CD4-positive, CD25-positive, alpha-beta regulatory T cell (primary cell): Measurements from ENCODE around the gene TP53TG5. TPM values are rescaled to one million over a fixed set of nuclear protein-coding genes. Genes with fewer than 3 reads are reported as not detected.

Source experiments
- ATAC-seq, 2 donors: fragments of 150-1000 bp; cut with Tn5 transposase; one replicate each; pipeline ENCODE4 v1.10.0; 2021; ENCODE audit warnings: low read depth in 2 of 2, moderate number of reproducible peaks in 2 of 2, moderate library complexity in 1 of 2
- DNase-seq, 3 donors: peaks; one replicate each; pipeline versions ENCODE4 v3.0.0 to v3.0.0-alpha.2; 2012 to 2022; ENCODE audit warnings: mixed read lengths in 1 of 3
- H3K27ac ChIP-seq: one replicate; pipeline ENCODE4 v1.7.0; 2013; ENCODE audit warnings: mild to moderate bottlenecking, low read length; ENCODE audit not compliant: insufficient read depth, poor library complexity, severe bottlenecking
- H3K27me3 ChIP-seq: one replicate; pipeline ENCODE4 v1.7.0; 2013; ENCODE audit warnings: low read length; ENCODE audit not compliant: control insufficient read depth, insufficient read depth
- H3K36me3 ChIP-seq: one replicate; pipeline ENCODE4 v1.7.0; 2013; ENCODE audit warnings: mild to moderate bottlenecking, low read length, moderate library complexity; ENCODE audit not compliant: control insufficient read depth, insufficient read depth
- H3K4me1 ChIP-seq: 2 replicates; pipeline ENCODE4 v1.7.0; 2013; ENCODE audit warnings: mild to moderate bottlenecking, low read length; ENCODE audit not compliant: insufficient read depth, control insufficient read depth, poor library complexity, severe bottlenecking
- H3K4me3 ChIP-seq: one replicate; pipeline ENCODE4 v1.7.0; 2013; ENCODE audit warnings: low read depth, mild to moderate bottlenecking, low read length, moderate library complexity
- H3K9me3 ChIP-seq, 2 experiments: 1 replicate in 1 of 2; 2 replicates in 1 of 2; pipeline ENCODE4 v1.7.0; 2013; ENCODE audit warnings: low read length in 2 of 2, mild to moderate bottlenecking in 1 of 2, moderate library complexity in 1 of 2; ENCODE audit not compliant: control insufficient read depth in 2 of 2
- H3K27ac Mint-ChIP-seq, 3 donors: one replicate each; pipeline ENCODE4 v1.8.0; 2020 to 2022; ENCODE audit warnings: mild to moderate bottlenecking in 3 of 3, mixed read lengths in 3 of 3, moderate library complexity in 2 of 3
- H3K27me3 Mint-ChIP-seq: one replicate; pipeline ENCODE4 v1.8.0; 2022; ENCODE audit warnings: mild to moderate bottlenecking, mixed read lengths
- H3K36me3 Mint-ChIP-seq: one replicate; pipeline ENCODE4 v1.8.0; 2020; ENCODE audit warnings: mixed read lengths
- H3K4me1 Mint-ChIP-seq, 4 donors: one replicate each; pipeline ENCODE4 v1.8.0; 2020 to 2022; ENCODE audit warnings: mixed read lengths in 4 of 4, mild to moderate bottlenecking in 1 of 4
- H3K4me3 Mint-ChIP-seq, 4 donors: one replicate each; pipeline ENCODE4 v1.8.0; 2020 to 2022; ENCODE audit warnings: mild to moderate bottlenecking in 4 of 4, mixed read lengths in 4 of 4, moderate library complexity in 3 of 4
- H3K9me3 Mint-ChIP-seq, 7 donors: one replicate each; pipeline ENCODE4 v1.8.0; 2020 to 2022; ENCODE audit warnings: mixed read lengths in 7 of 7, mild to moderate bottlenecking in 3 of 7, moderate library complexity in 2 of 7
- polyA plus RNA-seq, 4 donors: library from polyadenylated mRNA; unstranded; fragments of 300-500 nt; fragmentation: Illumina TruSeq; gene quantifications; one replicate each; pipeline ENCODE4 v1.2.3, GENCODE V29; 2021
- total RNA-seq: library from RNA; stranded (reverse); gene quantifications from one replicate; pipeline ENCODE4 v1.2.3, GENCODE V29; 2022

Gene TP53TG5
- total and polyA plus RNA-seq, 5 donors from 2014 or later, result 0.18 to 0.56 (median 0.23) TPM; not detected in 1

GRCh38 chr20:45370571-45371160 is 7.5 kb downstream of the TP53TG5 start:
- peaks cover 34% of the 10 kb centered on the region for H3K4me1 ChIP-seq
- peaks cover 0 to 3% (median 0%) of the 10 kb centered on the region in 7 donors for H3K9me3 Mint-ChIP-seq
- no peaks in the 10 kb centered on the region for H3K9me3 ChIP-seq
- no peak overlapping the region for H3K4me3 ChIP-seq
- peaks cover 14 to 71% (median 37%) of the 10 kb centered on the region in 4 donors for H3K4me1 Mint-ChIP-seq
- H3K4me3 Mint-ChIP-seq, result peak overlapping the region in 3 of 4 donors; percentile 7 to 62 (median 41)
- H3K27me3 Mint-ChIP-seq, result no peaks in the 10 kb centered on the region
- DNase-seq (no peak), ATAC-seq (no peak)
- H3K36me3 ChIP-seq, result peaks cover 22% of the 10 kb centered on the region
- H3K27ac ChIP-seq, result no peak overlapping the region
- peaks cover 17% of the 10 kb centered on the region for H3K36me3 Mint-ChIP-seq
- H3K27me3 ChIP-seq, result no peaks in the 10 kb centered on the region
- no peak overlapping the region for H3K27ac Mint-ChIP-seq

GRCh38 chr20:45368221-45368980 is 9.7 kb downstream of the TP53TG5 start:
- Histone ChIP-seq H3K9me3 (no peaks in the 10 kb centered on the region), H3K36me3 (peaks cover 26% of the 10 kb centered on the region), H3K27me3 (no peaks in the 10 kb centered on the region), H3K27ac (peak overlapping the region; percentile 63), H3K4me1 (peaks cover 52% of the 10 kb centered on the region), H3K4me3 (peak overlapping the region; percentile 8)
- Mint-ChIP-seq H3K27me3 (no peaks in the 10 kb centered on the region), H3K9me3 (peaks cover 0 to 3% (median 0%) of the 10 kb centered on the region in 7 donors), H3K36me3 (peaks cover 22% of the 10 kb centered on the region), H3K27ac (peak overlapping the region; percentile 26 to 73 (median 70)), H3K4me3 (peak overlapping the region; percentile 41 to 59 (median 52)), H3K4me1 (peaks cover 14 to 75% (median 50%) of the 10 kb centered on the region in 4 donors)
- ATAC-seq, result peak; percentile 64 to 69
- DNase-seq, result peak; percentile 18 to 77 (median 53)

GRCh38 chr20:45367126-45367525 is 11.0 kb downstream of the TP53TG5 start:
- peak overlapping the region; percentile 63 for H3K27ac ChIP-seq
- H3K4me3 Mint-ChIP-seq, result peak overlapping the region in 2 of 4 donors; percentile 59 to 76
- H3K9me3 ChIP-seq, result no peaks in the 10 kb centered on the region
- no peaks in the 10 kb centered on the region for H3K27me3 Mint-ChIP-seq
- peaks cover 17 to 73% (median 53%) of the 10 kb centered on the region in 4 donors for H3K4me1 Mint-ChIP-seq
- H3K4me1 ChIP-seq, result peaks cover 45% of the 10 kb centered on the region
- H3K27me3 ChIP-seq, result no peaks in the 10 kb centered on the region
- no peak overlapping the region for H3K4me3 ChIP-seq
- ATAC-seq (no peak), DNase-seq (no peak)
- peaks cover 22% of the 10 kb centered on the region for H3K36me3 Mint-ChIP-seq
- peak overlapping the region in 1 of 3 donors; percentile 96 for H3K27ac Mint-ChIP-seq
- H3K36me3 ChIP-seq, result peaks cover 26% of the 10 kb centered on the region
- peaks cover 0 to under 1% (median 0%) of the 10 kb centered on the region in 7 donors for H3K9me3 Mint-ChIP-seq

GRCh38 chr20:45366631-45367030 is 11.5 kb downstream of the TP53TG5 start:
- Mint-ChIP-seq H3K27ac (peak overlapping the region in 1 of 3 donors; percentile 96), H3K9me3 (no peaks in the 10 kb centered on the region), H3K4me1 (peaks cover 17 to 69% (median 51%) of the 10 kb centered on the region in 4 donors), H3K36me3 (peaks cover 22% of the 10 kb centered on the region), H3K27me3 (no peaks in the 10 kb centered on the region), H3K4me3 (peak overlapping the region in 1 of 4 donors; percentile 76)
- Histone ChIP-seq H3K4me3 (no peak overlapping the region), H3K9me3 (no peaks in the 10 kb centered on the region), H3K27me3 (no peaks in the 10 kb centered on the region), H3K27ac (peak overlapping the region; percentile 63), H3K36me3 (peaks cover 26% of the 10 kb centered on the region), H3K4me1 (peaks cover 44% of the 10 kb centered on the region)
- DNase-seq, result no peak
- no peak for ATAC-seq

- Histone ChIP-seq H3K9me3 (no peaks in the 10 kb centered on the region), H3K27ac (no peak overlapping the region), H3K27me3 (no peaks in the 10 kb centered on the region), H3K36me3 (peaks cover 26% of the 10 kb centered on the region), H3K4me1 (peaks cover 44% of the 10 kb centered on the region), H3K4me3 (no peak overlapping the region)
- DNase-seq (no peak), ATAC-seq (no peak)
- Mint-ChIP-seq H3K27ac (peak overlapping the region in 1 of 3 donors; percentile 41), H3K9me3 (no peaks in the 10 kb centered on the region), H3K27me3 (no peaks in the 10 kb centered on the region), H3K4me1 (peaks cover 17 to 65% (median 47%) of the 10 kb centered on the region in 4 donors), H3K4me3 (peak overlapping the region in 1 of 4 donors; percentile 76), H3K36me3 (peaks cover 22% of the 10 kb centered on the region)
Observed at GRCh38 chr20:45366192-45366591, 11.9 kb downstream of the TP53TG5 start.

GRCh38 chr20:45365444-45365970 is 12.6 kb downstream of the TP53TG5 start:
- H3K4me3 Mint-ChIP-seq, result peak overlapping the region; percentile 44 to 76 (median 52)
- peaks cover 22% of the 10 kb centered on the region for H3K36me3 Mint-ChIP-seq

GRCh38 chr20:45363611-45364492 is 14.3 kb downstream of the TP53TG5 start:
- ATAC-seq (no peak), DNase-seq (no peak)
- peak overlapping the region; percentile 97 to 99 (median 99) for H3K27ac Mint-ChIP-seq
- no peaks in the 10 kb centered on the region for H3K27me3 ChIP-seq
- H3K36me3 ChIP-seq, result peaks cover 26% of the 10 kb centered on the region
- H3K36me3 Mint-ChIP-seq, result peaks cover 22% of the 10 kb centered on the region
- H3K4me3 Mint-ChIP-seq, result peak overlapping the region; percentile 85 to 99 (median 97)
- H3K9me3 Mint-ChIP-seq, result no peaks in the 10 kb centered on the region
- H3K4me1 Mint-ChIP-seq, result peaks cover 17 to 56% (median 40%) of the 10 kb centered on the region in 4 donors
- peak overlapping the region; percentile 98 for H3K27ac ChIP-seq
- H3K4me1 ChIP-seq, result peaks cover 44% of the 10 kb centered on the region
- peak overlapping the region; percentile 92 for H3K4me3 ChIP-seq
- H3K9me3 ChIP-seq, result no peaks in the 10 kb centered on the region
- H3K27me3 Mint-ChIP-seq, result no peaks in the 10 kb centered on the region

More at GRCh38 chr20:45365444-45365970, 12.6 kb downstream of the TP53TG5 start:
- peak overlapping the region in 2 of 3 donors; percentile 41 to 68 for H3K27ac Mint-ChIP-seq
- no peaks in the 10 kb centered on the region for H3K27me3 Mint-ChIP-seq
- Histone ChIP-seq H3K36me3 (peaks cover 26% of the 10 kb centered on the region), H3K27me3 (no peaks in the 10 kb centered on the region), H3K9me3 (no peaks in the 10 kb centered on the region), H3K27ac (no peak overlapping the region), H3K4me3 (no peak overlapping the region), H3K4me1 (peaks cover 44% of the 10 kb centered on the region)
- H3K9me3 Mint-ChIP-seq, result no peaks in the 10 kb centered on the region
- peaks cover 17 to 62% (median 43%) of the 10 kb centered on the region in 4 donors for H3K4me1 Mint-ChIP-seq
- ATAC-seq (no peak), DNase-seq (no peak)
